GM19238 (cell line): ENCODE measurements around the gene C3orf18.
A peak's percentile ranks its signal among the peaks of the same experiment; 100 is the strongest.

Experiments
- DNase-seq: peaks from one replicate; pipeline ENCODE4 v3.0.0; 2011; ENCODE audit warnings: low spot score; ENCODE audit not compliant: insufficient read length

Gene C3orf18

DNA sequence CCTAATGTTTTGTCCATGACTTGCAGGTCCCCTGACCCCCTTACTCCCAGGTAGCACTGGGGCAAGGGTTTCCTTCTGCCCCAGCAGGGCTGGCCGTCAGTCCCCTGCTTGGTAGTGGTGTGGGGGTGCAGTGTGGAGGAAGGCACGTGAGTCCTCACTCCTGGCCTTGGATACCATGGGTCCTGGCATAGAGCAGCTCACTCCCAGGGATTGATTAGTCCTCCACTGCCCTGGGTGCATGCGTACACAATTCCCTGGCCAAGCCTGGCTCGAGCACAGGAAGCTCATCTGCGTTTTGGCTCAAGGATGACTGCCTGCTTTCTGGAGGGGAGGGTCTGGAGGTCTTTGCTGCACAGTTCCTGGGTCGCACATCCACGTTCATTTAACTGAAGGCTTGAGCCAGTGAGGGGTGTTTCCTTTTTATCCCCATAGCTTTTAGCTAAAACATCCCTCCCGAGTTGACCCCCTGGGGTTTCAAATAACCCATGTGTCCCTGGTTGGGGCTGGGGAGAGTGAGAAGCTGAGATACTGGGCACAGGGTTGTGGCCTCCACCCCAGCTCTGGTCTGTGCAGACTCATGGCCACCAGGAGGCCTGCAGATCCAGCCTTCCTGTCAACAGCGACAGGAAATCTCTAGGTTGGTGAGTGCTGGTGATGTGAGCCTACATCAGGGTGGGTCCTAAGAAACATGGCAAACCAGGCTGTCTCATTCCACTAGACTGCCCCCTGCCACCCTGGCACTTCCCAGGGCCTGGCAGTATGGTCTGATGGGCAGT, 13.3 kb upstream of the C3orf18 start:
- no peak for DNase-seq

DNA sequence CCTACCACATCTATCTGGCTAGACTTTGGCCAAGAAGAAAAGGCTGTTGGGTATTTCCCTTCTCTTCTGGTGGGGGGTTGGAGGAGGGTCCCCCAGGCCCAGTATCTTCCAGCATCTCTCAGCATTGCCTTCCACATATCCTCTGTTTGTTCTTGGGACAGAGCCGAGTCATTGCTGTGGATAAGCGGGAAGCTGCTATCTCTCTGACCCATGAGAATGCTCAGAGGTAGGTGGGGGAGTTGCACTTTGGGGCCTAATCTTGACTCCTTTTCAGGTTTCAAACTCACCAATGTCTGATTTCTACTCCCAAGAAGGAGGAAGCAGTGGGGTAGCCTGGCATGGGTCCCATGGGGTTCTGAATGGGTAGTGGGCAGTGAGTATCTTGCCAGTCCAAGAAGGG, 9.8 kb upstream of the C3orf18 start:
- DNase-seq = no peak

DNA sequence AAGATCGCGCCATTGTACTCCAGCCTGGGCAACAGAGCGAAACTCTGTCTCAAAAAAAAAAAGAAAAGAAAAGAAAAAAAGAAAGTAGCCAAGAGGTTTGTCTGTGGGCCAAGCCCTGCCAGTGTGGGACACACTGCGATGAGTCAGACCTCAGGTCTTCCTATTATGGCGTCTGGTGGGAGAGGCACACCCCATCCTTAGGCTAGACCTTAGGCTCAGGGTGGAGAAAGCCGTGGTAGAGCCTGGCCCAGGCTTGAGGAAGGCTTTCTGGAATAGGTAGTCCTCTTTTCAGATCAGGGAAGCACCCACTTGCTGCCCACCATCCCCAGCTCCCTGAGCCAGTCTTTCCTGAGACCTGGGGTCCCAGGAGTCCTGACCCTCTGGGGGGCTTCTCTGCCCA, 7.8 kb upstream of the C3orf18 start:
- no peak for DNase-seq

DNA sequence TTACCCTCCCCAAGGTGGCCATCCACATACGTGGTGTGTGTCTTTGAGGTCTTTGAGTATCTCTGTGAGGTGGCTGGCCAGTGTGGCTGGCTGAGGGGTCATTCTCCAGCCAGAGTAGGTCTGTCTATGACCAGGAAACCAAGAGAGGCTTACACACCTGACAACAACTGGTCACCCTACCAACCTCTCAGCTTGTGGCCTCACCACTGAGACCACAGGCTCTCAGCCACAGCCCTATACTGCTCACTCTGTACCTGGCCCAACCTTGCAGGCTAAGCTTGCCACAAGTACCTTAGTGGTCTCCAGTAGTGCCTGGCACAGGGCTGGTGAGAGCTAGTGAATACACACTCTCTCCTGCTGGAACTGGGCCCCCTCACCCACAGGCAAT, 6.9 kb upstream of the C3orf18 start:
- DNase-seq = no peak

DNA sequence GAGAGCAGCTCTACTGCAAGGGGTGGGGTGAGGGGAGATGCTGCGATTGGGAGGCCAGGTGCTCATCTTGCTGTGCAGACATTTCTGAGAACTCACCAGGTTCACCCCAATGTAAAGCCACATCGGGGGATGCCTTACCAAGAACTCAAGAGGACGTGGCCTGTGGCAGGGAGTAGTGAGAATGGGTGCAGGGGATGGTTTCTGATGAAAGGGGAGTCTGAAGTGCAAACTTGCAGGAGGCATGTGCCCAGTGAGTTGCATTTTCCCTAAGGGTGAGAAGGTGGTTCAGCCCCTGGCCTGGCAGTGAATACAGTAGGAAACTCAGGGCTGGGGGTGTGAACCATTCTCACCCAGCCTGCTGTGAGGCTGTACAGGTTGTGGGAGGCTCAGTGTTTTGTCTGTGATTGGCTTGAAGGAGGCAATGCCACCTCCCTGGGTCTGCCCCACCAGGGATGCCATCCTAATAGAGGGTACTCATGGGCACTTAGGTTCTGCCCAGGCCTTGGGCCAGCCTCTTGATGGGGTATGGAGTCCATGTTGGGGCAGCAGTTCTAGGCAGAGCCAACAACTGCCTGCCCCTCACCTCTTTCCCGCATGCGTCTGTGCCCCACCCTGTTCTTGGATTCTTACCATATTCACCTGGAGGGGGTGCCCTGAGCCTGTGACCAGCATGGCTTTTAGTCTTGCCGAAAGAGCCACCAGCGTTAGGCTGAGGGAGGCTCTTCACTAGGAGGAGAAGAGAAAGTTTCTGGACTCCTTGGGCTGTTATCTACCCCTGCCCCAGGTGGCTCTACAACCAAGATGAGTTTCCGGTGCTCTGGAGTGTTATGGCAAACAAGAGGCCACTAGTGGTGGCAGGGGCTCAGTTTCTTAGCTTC, 6.3 kb upstream of the C3orf18 start:
- DNase-seq = no peak

DNA sequence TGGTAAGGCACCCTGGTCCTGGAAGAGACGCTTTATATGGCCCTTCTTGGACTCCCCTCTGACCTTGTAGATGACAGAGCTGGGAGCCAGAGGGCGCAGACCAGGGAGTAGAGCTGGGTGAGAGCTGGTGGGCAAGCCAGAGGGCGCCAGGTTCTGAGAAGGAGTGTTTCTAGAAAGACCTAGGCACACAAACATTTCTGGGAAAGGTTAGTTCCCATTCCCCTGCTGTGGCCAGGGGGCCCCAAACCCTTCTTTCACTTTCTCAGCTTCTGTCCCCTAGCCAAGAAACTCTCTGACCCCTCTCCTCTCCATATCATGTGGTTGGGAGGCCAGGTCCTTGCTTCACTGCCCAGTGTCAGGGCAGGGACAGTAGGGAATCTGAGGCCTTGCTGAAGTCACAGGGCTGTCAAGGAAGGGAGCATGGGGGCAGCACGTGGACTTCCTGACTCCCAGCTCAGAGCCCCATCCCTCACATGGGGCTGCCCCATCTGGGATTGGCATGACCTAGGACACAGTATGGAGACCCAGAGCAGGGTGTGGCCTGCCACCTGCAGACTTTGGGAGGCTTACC, 5.3 kb upstream of the C3orf18 start:
- no peak for DNase-seq

DNA sequence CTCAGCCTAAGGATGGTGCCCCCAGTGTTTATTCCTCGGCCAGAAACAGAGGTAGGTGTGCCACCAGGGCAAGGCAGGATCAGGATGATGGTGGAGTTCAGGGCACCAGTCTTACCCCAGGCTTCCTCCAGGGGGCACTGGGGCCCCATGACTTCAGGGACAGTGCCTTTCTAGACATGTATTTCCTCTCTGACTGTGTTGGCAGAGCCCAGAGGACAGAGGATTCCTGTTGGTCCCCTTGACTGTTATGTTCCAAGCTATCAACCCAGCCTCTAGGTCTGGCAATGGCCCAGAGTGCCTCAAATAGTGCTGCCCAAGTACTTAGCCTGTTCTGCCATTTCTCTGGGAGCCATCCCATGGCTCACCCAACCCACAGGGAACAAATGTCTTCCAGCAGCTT, 4.6 kb upstream of the C3orf18 start:
- peak; percentile 73 for DNase-seq

DNA sequence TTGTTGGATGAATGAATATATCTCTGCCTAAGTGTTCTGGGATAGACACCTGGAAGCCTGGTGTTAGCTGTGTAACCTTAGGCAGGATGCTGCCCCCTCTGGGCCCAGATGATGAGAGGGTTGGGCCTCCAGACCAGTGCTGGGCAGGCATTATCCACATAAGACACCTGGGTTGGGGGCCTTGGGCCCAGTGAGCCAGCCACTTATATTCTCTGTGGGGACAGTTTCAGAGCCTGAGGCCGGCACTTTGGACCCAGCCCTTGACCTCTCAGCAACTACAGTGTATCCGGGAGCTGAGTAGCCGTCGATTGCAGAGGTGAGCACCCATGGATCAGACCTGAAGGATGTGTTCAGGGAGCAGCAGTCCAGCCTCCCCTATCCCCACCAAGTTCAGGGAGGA, 3.9 kb upstream of the C3orf18 start:
- DNase-seq = no peak

DNA sequence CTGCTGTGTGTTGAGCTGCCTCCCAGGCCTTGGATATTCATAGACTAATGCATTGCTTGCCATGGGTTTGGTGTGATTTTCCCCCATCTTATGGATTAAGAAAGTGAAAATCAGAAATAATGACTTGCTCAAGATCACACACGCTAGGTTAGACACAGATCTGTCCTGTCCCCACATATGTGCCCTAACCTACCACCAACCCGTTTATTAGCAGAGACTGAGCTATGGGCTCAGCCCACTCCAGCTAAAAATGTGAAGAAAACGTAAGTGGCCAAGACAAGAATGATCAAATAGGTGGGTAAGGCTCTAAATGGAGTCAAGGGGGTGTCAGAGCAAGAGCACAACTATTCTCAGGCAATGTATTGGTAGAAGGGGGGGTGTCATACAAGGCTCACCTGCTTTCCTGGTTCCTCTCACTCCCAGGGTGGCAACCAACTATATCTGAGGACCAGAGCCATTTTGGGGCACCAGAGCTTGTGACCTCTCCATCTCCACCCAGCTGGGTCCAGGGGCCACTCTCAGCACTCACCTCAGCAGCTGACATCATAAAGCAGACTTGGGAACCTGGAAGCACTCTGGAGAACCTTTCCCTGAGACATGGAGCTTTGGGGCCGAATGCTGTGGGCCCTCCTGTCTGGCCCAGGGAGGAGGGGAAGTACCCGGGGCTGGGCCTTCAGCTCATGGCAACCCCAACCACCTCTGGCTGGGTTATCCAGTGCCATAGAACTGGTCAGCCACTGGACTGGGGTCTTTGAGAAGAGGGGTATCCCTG, 3.1 kb upstream of the C3orf18 start:
- no peak for DNase-seq

DNA sequence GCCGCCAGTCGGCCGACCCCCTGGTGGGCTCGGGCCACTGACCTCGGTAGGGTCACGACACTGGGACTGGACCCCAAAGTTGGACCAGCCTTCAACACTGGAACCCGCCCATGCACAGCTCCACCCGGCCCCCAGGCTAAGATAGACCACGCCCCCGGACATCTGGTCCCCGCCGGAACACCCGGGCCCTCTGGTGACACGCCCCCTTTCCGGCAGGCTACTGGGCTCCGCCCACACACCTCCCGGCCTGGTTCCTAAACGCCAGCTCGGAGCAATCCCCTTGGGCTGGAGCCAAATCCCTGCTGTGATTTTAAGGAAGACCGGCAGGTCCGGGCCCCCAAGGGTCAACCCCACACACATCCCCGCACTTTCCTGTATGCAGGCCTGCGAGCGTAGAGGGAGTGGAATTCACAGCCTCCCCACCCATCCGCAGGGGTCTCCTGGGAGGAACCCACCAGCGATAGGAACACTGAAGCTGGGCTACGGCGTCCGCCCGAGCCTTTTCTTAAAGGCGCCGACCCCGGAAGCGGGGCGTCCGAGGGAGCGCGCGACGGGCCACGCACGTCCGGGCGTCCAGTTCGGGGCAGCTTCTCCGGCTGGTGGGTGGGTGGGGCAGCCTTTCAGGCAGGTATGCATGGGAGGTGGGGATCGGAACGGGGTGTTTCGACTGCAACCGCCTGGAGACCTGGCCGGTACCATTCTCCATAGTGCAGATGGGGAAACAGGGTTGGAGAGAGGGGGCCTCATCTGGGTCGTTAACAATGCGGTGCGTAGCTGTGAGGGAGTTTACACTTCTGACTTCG, 1.6 kb upstream of the C3orf18 start, which contains the start of gene HEMK1:
Gene HEMK1, plus strand, starts transcription at position 576 of the 803 bp plus-strand sequence. CDS start 1,583 bp downstream, outside the sequence.
- peak; percentile 97 for DNase-seq

DNA sequence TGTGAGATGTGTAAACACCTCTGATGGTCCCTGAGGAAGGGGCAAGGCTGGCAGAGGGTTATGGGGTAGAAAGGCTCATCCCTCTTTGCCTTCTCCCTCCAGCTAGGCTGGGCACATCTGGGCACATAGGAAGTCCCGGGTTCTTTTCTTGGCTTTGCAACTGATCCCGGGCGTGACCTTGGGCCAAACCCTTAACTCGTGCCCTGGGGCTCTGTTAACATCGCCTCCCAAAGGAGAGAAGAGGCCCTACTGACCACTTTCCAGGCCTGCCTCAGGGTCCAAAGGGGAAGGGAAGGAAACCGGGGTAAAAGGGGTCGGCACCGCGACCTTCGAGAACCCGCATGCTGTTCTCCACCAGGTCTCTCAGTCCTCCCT, 549 bp downstream of the C3orf18 start:
- no peak for DNase-seq

DNA sequence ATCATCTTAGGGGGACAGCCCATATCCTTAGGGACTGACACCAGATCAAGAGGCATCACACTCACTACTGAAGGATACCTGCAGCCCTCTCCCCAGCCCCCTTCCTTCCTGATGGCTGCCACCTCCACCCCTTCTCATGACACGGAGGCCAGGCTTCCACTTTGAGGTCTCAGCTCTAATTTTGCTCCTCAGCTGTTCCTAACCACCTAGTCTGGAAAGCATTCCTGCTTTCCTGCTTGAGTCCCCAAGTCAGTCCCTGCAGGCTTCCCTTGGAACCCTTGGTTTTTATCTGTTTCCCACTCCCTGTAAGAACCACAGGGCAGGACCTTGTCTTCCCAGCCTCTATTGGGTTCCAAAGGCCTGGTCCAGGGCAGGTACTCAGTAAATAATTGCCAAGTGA, 3.2 kb downstream of the C3orf18 start:
- DNase-seq = no peak

DNA sequence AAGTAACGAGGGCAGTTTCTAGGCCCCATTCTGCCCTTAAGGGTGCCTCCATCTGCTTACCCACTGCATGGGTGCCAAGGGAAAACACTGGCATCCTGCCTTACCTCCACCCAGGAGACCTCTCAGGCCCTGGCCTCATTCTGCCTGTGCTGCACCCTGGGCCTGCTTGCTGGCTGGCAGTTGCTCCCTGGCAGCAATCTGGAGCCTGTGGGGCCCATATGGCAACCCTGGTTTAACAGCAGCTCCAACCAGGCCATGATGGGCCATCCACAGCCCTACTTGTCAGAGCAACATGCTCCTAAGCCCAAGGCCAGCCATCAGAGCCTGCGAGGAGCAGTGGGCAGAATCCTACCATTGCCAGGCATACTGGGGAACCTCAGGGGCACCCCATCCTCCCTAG, 3.7 kb downstream of the C3orf18 start:
- no peak for DNase-seq

DNA sequence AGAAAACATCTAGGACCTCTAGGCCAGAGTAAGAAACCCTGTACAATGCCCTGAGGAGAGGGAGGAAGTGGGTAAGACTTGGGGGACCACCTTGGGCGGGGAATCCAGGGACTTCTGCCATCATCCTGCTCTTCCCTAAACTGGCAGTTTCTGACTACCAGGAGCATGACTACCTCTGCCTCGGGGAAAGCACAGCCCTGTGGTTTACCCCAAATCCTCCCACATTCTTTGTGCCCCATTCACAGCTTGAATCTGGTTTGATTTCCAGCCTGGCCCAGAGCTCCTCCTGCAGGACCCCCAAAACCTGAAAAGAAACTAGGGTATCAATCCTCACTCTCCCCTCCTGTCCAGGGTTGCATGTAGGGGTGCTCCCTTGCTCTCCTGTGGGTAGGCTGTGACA, 4.7 kb downstream of the C3orf18 start:
- DNase-seq = no peak

DNA sequence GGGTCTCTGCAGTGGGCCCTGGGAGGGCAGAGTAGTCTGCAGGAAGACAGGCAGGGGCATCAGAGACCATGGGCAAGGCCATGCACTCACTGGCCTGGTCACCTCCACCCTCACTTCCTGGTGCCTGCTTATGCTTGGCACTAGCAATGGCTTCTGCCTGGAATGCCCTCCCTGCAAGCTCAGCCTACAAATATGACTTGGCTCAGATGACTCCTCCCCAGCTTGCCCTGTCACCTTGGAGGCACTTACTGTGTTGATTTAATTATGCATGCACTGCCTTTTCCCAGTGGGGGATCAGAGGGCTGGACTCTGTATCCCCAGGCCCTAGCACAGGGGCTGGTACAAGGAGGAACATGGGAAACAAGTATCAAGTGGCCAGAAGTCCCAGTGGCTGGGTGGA, 7.8 kb downstream of the C3orf18 start:
- no peak for DNase-seq

DNA sequence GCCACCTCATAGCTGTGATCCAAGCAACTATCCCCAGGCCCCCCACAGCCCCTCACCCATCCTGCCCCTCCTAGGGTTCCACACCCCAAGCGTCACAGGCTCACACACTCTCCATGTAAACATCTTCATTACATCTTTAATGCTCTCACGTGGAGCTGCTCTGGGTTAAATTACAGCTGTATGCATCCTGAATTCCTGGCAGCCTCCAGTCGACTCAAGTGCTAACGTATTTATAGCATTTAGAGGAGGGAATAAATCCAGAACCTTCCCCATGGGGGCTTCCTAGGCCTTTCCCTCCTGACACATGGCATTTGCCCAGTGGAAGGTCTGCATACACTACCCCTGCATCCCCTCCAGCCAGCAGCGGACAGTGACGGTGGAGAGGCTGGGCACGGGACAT, 9.6 kb downstream of the C3orf18 start:
- DNase-seq = no peak

DNA sequence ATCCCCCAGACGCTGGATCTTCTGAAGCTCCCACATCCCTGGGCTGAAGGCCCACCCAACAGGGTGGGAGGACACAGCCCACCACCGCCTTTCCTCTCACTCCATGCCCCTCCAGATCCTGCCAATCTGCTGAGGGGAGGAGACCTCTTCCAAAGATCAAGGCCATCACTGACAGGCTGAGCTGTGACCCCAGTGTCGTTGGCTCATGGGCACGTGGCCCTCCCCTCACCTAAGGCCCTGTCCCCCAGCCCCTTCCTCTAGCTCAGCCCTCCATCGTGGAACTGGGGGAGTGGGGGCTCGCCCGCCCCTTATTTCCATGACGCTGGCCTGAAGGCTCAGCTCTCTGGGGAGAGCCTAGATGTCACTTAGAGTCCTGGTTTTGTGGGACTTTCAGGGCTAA, 10.4 kb downstream of the C3orf18 start:
- DNase-seq = no peak

DNA sequence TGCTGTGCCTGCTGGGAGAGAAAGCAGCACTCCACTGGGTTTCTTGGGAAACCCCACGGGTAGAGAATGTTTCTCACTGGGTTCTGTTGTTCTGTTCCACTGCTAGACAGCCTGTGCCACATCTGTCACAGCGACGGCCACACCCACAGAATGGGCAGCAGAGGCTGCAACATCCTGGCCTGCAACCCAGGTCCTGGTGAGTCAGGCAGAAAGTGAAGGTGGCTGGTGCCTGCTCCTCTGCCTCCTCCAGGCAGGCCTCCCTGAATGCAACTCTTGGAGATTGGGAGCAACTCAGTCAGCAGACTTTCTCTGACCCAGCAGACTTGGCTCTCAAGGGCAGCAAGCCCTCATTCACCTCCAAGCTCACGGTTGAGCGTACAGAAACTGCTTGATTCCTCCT, 13.0 kb downstream of the C3orf18 start:
- DNase-seq = no peak

DNA sequence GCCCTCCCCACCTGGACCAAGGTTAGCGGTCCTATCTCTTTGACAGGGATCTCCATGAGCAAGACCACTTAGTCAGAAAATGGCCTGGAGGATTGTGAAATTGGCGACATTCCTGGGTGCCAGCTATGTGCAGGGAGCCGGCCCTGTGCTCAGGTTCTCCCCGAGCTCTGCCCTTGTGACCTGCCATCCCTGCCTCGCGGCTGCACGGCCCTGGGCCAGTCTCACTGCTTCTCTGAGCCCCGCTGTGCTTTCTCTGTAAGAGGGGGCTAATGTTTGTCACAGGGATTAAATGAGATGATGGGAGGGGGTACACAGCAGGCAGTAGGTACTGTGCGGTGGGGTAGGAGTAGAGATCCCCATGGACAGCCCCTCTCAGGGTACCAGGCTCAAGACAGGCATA, 14.9 kb downstream of the C3orf18 start:
- no peak for DNase-seq

DNA sequence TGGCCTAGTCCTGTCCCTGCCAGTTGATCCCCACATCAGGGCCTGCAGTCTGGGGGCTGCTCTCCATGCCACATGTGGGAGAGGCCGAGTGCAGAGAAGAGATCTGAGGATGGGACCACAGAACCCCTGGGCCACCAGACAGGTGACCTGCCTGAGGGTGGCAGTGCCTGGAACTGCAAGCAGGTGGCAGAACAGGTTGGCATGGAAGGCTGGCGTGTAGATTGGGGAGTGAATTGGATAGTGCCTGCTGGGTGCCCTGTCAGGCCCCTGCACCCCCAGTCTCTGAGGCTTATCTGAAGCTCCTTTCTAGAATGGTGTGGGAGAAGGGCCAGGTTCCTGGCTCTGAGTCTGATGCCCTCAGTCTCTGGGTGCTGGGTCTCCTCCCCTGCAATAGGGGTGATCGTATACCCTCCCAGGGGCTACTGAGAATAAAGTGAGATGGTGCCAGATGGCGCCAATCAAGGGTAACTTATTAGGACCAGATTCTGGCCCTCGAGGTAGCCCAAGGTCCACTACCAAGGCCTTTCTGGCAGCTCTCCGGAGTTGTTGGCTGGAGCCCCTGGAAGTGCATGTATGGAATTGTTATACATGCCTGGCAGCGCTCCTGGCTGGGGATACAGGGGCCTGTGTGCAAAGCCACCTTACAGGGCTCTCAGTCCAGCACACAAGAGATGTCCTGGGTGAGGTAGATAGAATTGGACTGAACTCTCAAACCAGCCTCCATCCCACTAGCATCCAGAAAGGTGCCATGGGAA, 15.7 kb downstream of the C3orf18 start:
- DNase-seq = no peak
